GM12878 (cell line): ENCODE measurements around the gene ESR1. TPM values are rescaled to one million over a fixed set of nuclear protein-coding genes. Genes with fewer than 3 reads are reported as not detected.

Experiments used
- ATAC-seq: fragments of 200-7000 bp; cut with Tn5 transposase; 3 replicates; pipeline ENCODE4 v1.9.1; 2020; ENCODE audit warnings: mild to moderate bottlenecking, moderate library complexity
- BruUV-seq: library from RNA; stranded (reverse); fragments of 400-500 nt; replicated peaks from 2 replicates; lab custom pipeline; 2021; lab: Mats Ljungman, UMichigan
- CTCF ChIA-PET: fragments of 300-600 bp; sonication (Branson Sonifier 250); formaldehyde crosslinking; extraction: SDS; loops from one replicate; lab custom pipeline; 2021; ENCODE audit warnings: inconsistent platforms; lab: Yijun Ruan, JAX
- POLR2A ChIA-PET: fragments of 350-600 bp; formaldehyde crosslinking; extraction: SDS; loops from one replicate; lab custom pipeline; 2021; ENCODE audit warnings: inconsistent platforms; lab: Charles Lee
- RAD21 ChIA-PET: fragments of 300-600 bp; sonication (Branson Sonifier 250); formaldehyde crosslinking; loops from one replicate; lab custom pipeline; 2023; ENCODE audit warnings: antibody characterized with exemption; ENCODE audit not compliant: unreplicated experiment; lab: Charles Lee
- SMC1A ChIA-PET: fragments of 300-600 bp; sonication (Branson Sonifier 250); formaldehyde crosslinking; loops from one replicate; lab custom pipeline; 2023; ENCODE audit not compliant: unreplicated experiment, uncharacterized antibody; lab: Charles Lee
- DNase-seq: peaks from one replicate; pipeline ENCODE4 v3.0.0-alpha.2; 2011; ENCODE audit warnings: low read depth, low spot score
- FAIRE-seq: peaks from 3 replicates; lab custom pipeline; 2011; peaks lifted over from hg19 to GRCh38; lab: Jason Lieb, UNC
- H2AFZ ChIP-seq: 2 replicates; pipeline ENCODE4 v1.6.0; 2011; ENCODE audit warnings: low read depth, low read length, control low read depth; ENCODE audit not compliant: control insufficient read depth
- H3K27ac ChIP-seq: 2 replicates; pipeline ENCODE4 v1.5.1; 2011; ENCODE audit warnings: control low read depth; ENCODE audit not compliant: control insufficient read depth, insufficient read depth
- H3K27me3 ChIP-seq, 2 experiments: replicated peaks in 1 of 2; 2 replicates each; pipeline versions ENCODE4 v1.6.0 to v1.6.1; 2011; ENCODE audit warnings: low read length in 1 of 2; ENCODE audit not compliant: control insufficient read depth in 2 of 2, insufficient read depth in 2 of 2
- H3K36me3 ChIP-seq, 2 experiments: 2 replicates each; pipeline ENCODE4 v1.5.1; 2011; ENCODE audit warnings: low read length in 1 of 2; ENCODE audit not compliant: control insufficient read depth in 2 of 2, insufficient read depth in 2 of 2
- H3K4me1 ChIP-seq: 2 replicates; pipeline ENCODE4 v1.6.1; 2011; ENCODE audit warnings: mild to moderate bottlenecking, low read length, moderate library complexity, mixed read lengths; ENCODE audit not compliant: control insufficient read depth, insufficient read depth
- H3K4me2 ChIP-seq: 2 replicates; pipeline ENCODE4 v1.6.0; 2011; ENCODE audit warnings: control low read depth; ENCODE audit not compliant: control insufficient read depth, insufficient read depth
- H3K4me3 ChIP-seq: fragments of 200-600 bp; sonication (generic); 2 replicates; pipeline ENCODE4 v1.5.1; 2016
- H3K79me2 ChIP-seq: 2 replicates; pipeline ENCODE4 v1.6.0; 2011; ENCODE audit warnings: low read length; ENCODE audit not compliant: control insufficient read depth, insufficient read depth
- H3K9ac ChIP-seq: 2 replicates; pipeline ENCODE4 v1.8.0; 2011; ENCODE audit warnings: low read length, control low read depth, mixed read lengths; ENCODE audit not compliant: control insufficient read depth, insufficient read depth
- H3K9me3 ChIP-seq: replicated peaks from 3 replicates; pipeline ENCODE4 v1.5.1; 2011; ENCODE audit warnings: mild to moderate bottlenecking, low read length; ENCODE audit not compliant: control insufficient read depth, insufficient read depth
- H4K20me1 ChIP-seq: 2 replicates; pipeline ENCODE4 v1.6.0; 2011; ENCODE audit not compliant: control insufficient read depth, insufficient read depth
- BHLHE40 ChIP-seq, 2 experiments: fragments of 450-650 bp in 1 of 2; IDR thresholded peaks; 2 replicates each; pipeline ENCODE4 v1.6.1; 2011 to 2017; ENCODE audit warnings: low read depth in 2 of 2, borderline replicate concordance in 1 of 2, improper control_type of control experiment in 1 of 2, low read length in 1 of 2, mild to moderate bottlenecking in 1 of 2
- CREM ChIP-seq: IDR thresholded peaks from 2 replicates; pipeline ENCODE4 v1.6.1; 2014; ENCODE audit warnings: antibody characterized with exemption, low read depth
- EGR1 ChIP-seq, 2 experiments: IDR thresholded peaks; 1 replicate in 1 of 2; 2 replicates in 1 of 2; pipeline ENCODE4 v1.6.1; 2011 to 2012; ENCODE audit warnings: low read depth in 2 of 2, low read length in 2 of 2, borderline replicate concordance in 1 of 2, mild to moderate bottlenecking in 1 of 2, moderate library complexity in 1 of 2
- KLF5 ChIP-seq: fragments of 450-650 bp; IDR thresholded peaks from 2 replicates; pipeline ENCODE4 v1.6.1; 2014; ENCODE audit warnings: mild to moderate bottlenecking; ENCODE audit not compliant: partially characterized antibody
- RAD21 ChIP-seq: IDR thresholded peaks from 2 replicates; pipeline ENCODE4 v1.6.1; 2011; ENCODE audit warnings: mild to moderate bottlenecking, low read depth, low read length, moderate library complexity; ENCODE audit not compliant: insufficient read depth
- RELA ChIP-seq: fragments of 450-650 bp; IDR thresholded peaks from 2 replicates; pipeline ENCODE4 v1.8.0; 2014; ENCODE audit warnings: borderline replicate concordance; ENCODE audit not compliant: partially characterized antibody
- SMC3 ChIP-seq: IDR thresholded peaks from 2 replicates; pipeline ENCODE4 v1.6.1; 2011; ENCODE audit warnings: low read length, improper control_type of control experiment, borderline replicate concordance
- YY1 ChIP-seq: IDR thresholded peaks from 2 replicates; pipeline ENCODE4 v1.6.1; 2011; ENCODE audit warnings: low read depth, mild to moderate bottlenecking, low read length
- WGBS: methylation state at CpG from one replicate; pipeline ENCODE4 v1.1.6; 2016; ENCODE audit warnings: low lambda C conversion rate; ENCODE audit not compliant: insufficient replicate concordance, insufficient coverage; ENCODE audit errors: missing lambda C conversion rate; 5-methylcytosine and 5-hydroxymethylcytosine counted together
- in situ Hi-C: fragments of 300-500 bp; cut with MboI; formaldehyde crosslinking; loops from 9 replicates; pipeline ENCODE4 v1.14.3; 2018; ENCODE audit warnings: mixed read lengths
- intact Hi-C: fragments of 100-400 bp; cut with micrococcal nuclease; formaldehyde crosslinking; loops from one replicate; pipeline ENCODE4 v1.14.2; 2022; ENCODE audit not compliant: unreplicated experiment
- polyA plus RNA-seq, 11 experiments: library from polyadenylated mRNA; depleted of rRNA in 4 of 11; unstranded in 6 of 11; stranded (reverse) in 5 of 11; fragments of >200 nt; fragmentation: Nextera tagmentation in 4 of 11; fragmentation: Illumina TruSeq in 1 of 11; extraction: Ambion mirVana in 4 of 11; extraction: Trizol in 1 of 11; gene quantifications; 1 replicate in 1 of 11; 2 replicates in 10 of 11; pipeline versions ENCODE4 v1.2.1 to v1.2.3, GENCODE V29; 2011 to 2016; ENCODE audit warnings: inconsistent platforms in 2 of 11, missing spikeins in 2 of 11, low read depth in 1 of 11
- total RNA-seq, 4 experiments: library from RNA; depleted of rRNA in 3 of 4; stranded (reverse); fragments of >200 nt in 3 of 4; fragmentation: Illumina TruSeq in 1 of 4; extraction: Trizol in 1 of 4; gene quantifications; 2 replicates each; pipeline versions ENCODE4 v1.2.1 to v1.2.3, GENCODE V29; 2013 to 2021
- TF ChIP-seq, protein P1 (sequence below): fragments of 450-650 bp; IDR thresholded peaks from 2 replicates; pipeline ENCODE4 v1.6.1; 2014; ENCODE audit warnings: mild to moderate bottlenecking
- TF ChIP-seq, protein P2 (sequence below): fragments of 450-650 bp; IDR thresholded peaks from 2 replicates; pipeline ENCODE4 v1.6.1; 2018; ENCODE audit warnings: mild to moderate bottlenecking, low read depth, moderate library complexity; ENCODE audit not compliant: partially characterized antibody
- TF ChIP-seq, protein P3 (sequence below): fragments of 450-650 bp; IDR thresholded peaks from 2 replicates; pipeline ENCODE4 v1.6.1; 2017; ENCODE audit warnings: low read depth, mild to moderate bottlenecking, moderate library complexity

The ESR1 gene
- total and polyA plus RNA-seq, 10 of the 15 experiments (the other 5 are each of a cell fraction or from before 2014, with no cell fraction given): 0.03 to 0.51 (median 0.21) TPM; not detected in 4

DNA sequence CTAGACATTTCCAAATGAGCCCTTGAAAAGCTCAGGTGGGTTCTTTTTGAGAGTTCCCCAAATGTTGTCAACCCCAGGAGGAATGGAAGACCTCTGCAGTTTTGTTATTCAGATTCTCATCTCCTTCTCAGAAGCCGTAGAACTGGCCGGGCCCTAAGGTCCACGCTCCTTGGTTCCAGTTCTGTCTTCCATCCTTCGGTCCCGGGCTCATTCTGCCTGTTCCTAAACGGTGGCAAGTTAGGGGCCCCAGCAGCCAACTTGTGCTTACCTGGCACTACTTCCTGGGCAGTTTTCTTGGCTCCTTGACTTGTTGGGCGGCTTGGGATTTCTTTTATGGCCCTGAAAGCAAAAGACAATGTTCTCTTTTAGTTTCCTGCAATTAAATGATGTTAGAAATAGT, 6.4 kb downstream of the ESR1 start:
- peaks cover 0 to 3% of the 10 kb centered on the region in 2 experiments; a peak in 2 of 4 replicates for H3K27me3 ChIP-seq
- H3K27ac ChIP-seq: no peak overlapping the region
- BruUV-seq: no TSS peak
- H3K4me1 ChIP-seq: no peaks in the 10 kb centered on the region
- H3K4me2 ChIP-seq: no peak overlapping the region
- intact Hi-C loops: no loop called here
- SMC1A ChIA-PET: no interaction called here
- H4K20me1 ChIP-seq: no peaks in the 10 kb centered on the region
- H2AFZ ChIP-seq: no peak overlapping the region
- in situ Hi-C loops: no loop called here
- ATAC-seq (no peak), DNase-seq (no peak), FAIRE-seq (no peak)
- RAD21 ChIA-PET: no interaction called here
- CTCF ChIA-PET: no interaction called here
- no peak overlapping the region for H3K9ac ChIP-seq
- WGBS: 56% methylated on average over 6 of the region's 7 CpGs
- H3K4me3 ChIP-seq: no peak overlapping the region
- no peak for TF ChIP-seq YY1
- TF ChIP-seq, protein P1, sequence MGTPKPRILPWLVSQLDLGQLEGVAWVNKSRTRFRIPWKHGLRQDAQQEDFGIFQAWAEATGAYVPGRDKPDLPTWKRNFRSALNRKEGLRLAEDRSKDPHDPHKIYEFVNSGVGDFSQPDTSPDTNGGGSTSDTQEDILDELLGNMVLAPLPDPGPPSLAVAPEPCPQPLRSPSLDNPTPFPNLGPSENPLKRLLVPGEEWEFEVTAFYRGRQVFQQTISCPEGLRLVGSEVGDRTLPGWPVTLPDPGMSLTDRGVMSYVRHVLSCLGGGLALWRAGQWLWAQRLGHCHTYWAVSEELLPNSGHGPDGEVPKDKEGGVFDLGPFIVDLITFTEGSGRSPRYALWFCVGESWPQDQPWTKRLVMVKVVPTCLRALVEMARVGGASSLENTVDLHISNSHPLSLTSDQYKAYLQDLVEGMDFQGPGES: no peak
- no peak for TF ChIP-seq CREM
- no peak for TF ChIP-seq BHLHE40 (IDR thresholded peaks at IDR 0.05; ENCODE audit: borderline replicate concordance in 1 of 2, low read depth in 2 of 2, low read length in 1 of 2)
- no peak for TF ChIP-seq SMC3
- no peak for TF ChIP-seq EGR1 (IDR thresholded peaks at IDR 0.05; ENCODE audit: borderline replicate concordance in 1 of 2, low read depth in 2 of 2, low read length in 2 of 2)
- no peak for TF ChIP-seq RELA
- no peak for TF ChIP-seq KLF5
- TF ChIP-seq, protein P2, sequence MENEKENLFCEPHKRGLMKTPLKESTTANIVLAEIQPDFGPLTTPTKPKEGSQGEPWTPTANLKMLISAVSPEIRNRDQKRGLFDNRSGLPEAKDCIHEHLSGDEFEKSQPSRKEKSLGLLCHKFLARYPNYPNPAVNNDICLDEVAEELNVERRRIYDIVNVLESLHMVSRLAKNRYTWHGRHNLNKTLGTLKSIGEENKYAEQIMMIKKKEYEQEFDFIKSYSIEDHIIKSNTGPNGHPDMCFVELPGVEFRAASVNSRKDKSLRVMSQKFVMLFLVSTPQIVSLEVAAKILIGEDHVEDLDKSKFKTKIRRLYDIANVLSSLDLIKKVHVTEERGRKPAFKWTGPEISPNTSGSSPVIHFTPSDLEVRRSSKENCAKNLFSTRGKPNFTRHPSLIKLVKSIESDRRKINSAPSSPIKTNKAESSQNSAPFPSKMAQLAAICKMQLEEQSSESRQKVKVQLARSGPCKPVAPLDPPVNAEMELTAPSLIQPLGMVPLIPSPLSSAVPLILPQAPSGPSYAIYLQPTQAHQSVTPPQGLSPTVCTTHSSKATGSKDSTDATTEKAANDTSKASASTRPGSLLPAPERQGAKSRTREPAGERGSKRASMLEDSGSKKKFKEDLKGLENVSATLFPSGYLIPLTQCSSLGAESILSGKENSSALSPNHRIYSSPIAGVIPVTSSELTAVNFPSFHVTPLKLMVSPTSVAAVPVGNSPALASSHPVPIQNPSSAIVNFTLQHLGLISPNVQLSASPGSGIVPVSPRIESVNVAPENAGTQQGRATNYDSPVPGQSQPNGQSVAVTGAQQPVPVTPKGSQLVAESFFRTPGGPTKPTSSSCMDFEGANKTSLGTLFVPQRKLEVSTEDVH: no peak
- TF ChIP-seq, protein P3, sequence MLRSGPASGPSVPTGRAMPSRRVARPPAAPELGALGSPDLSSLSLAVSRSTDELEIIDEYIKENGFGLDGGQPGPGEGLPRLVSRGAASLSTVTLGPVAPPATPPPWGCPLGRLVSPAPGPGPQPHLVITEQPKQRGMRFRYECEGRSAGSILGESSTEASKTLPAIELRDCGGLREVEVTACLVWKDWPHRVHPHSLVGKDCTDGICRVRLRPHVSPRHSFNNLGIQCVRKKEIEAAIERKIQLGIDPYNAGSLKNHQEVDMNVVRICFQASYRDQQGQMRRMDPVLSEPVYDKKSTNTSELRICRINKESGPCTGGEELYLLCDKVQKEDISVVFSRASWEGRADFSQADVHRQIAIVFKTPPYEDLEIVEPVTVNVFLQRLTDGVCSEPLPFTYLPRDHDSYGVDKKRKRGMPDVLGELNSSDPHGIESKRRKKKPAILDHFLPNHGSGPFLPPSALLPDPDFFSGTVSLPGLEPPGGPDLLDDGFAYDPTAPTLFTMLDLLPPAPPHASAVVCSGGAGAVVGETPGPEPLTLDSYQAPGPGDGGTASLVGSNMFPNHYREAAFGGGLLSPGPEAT: no peak
- TF ChIP-seq RAD21: no peak
- no peaks in the 10 kb centered on the region for H3K36me3 ChIP-seq
- H3K9me3 ChIP-seq: no peaks in the 10 kb centered on the region
- no peaks in the 10 kb centered on the region for H3K79me2 ChIP-seq
- POLR2A ChIA-PET: interaction anchor here (1.5 kb wide), 1 partner anchor 8 kb away, joined by 3 read pairs; no protein-coding TSS in a partner anchor
